ENCODE measurements around the gene TNRC6B.

TNRC6B gene

DNA sequence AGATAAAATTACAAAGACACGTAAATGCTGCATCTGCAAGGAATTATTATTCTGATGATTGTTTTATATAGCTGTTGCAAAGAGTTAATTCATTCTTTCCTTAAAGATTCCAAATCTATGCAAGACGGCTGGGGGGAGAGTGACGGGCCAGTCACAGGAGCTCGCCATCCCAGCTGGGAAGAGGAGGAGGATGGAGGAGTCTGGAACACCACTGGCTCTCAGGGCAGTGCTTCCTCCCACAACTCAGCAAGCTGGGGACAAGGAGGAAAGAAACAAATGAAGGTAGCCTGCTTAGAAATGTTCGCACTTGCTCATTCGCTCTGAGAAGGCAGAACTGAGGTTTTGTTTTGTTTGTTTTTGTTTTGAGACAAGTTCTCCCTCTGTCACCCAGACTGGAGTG, 95.6 kb downstream of the TNRC6B start:
- Histone ChIP-seq H3K9ac (ENCODE audit: low read length) (peak overlapping the region; percentile 39), H3K4me1 (ENCODE audit: control insufficient read depth, insufficient read depth, low read depth, low read length) (peaks cover 5% of the 10 kb centered on the region), H3K4me3 (ENCODE audit: insufficient read depth in 1 of 2, low read depth in 1 of 2, low read length in 2 of 2) (no peak overlapping the region), H4K91ac (ENCODE audit: low read length) (no peak overlapping the region), H2BK120ac (ENCODE audit: low read depth, low read length) (no peak overlapping the region), H2BK5ac (ENCODE audit: low read depth, low read length, poor library complexity, severe bottlenecking) (no peak overlapping the region), H2BK12ac (ENCODE audit: low read length in 2 of 2) (no peak overlapping the region), H3K9me3 (ENCODE audit: control insufficient read depth, low read length) (no peaks in the 10 kb centered on the region), H3K27me3 (ENCODE audit: control insufficient read depth in 1 of 2, insufficient read depth in 1 of 2, low read length in 2 of 2) (no peaks in the 10 kb centered on the region), H3K4ac (ENCODE audit: low read depth in 1 of 2, low read length in 2 of 2) (no peak overlapping the region), H4K8ac (ENCODE audit: low read length) (no peak overlapping the region), H2AFZ (ENCODE audit: low read depth, low read length) (no peak overlapping the region), H3K4me2 (ENCODE audit: low read length, poor library complexity, severe bottlenecking) (no peak overlapping the region), H3K14ac (ENCODE audit: low read length in 2 of 2) (no peak overlapping the region), H3K36me3 (ENCODE audit: control insufficient read depth in 1 of 2, insufficient read depth in 2 of 2, low read depth in 1 of 2, low read length in 2 of 2) (peaks cover 27% of the 10 kb centered on the region in 2 experiments), H3K27ac (ENCODE audit: low read length, poor library complexity, severe bottlenecking) (no peak overlapping the region), H3K79me1 (replicated peaks; ENCODE audit: low read length, poor library complexity, severe bottlenecking) (peaks cover 25% of the 10 kb centered on the region), H2BK15ac (ENCODE audit: low read depth, poor library complexity, severe bottlenecking) (no peak overlapping the region), H3K18ac (ENCODE audit: low read depth in 1 of 2, low read length in 2 of 2) (no peak overlapping the region), H3K23ac (ENCODE audit: low read length in 2 of 2) (no peak overlapping the region), H2AK5ac (ENCODE audit: low read length, severe bottlenecking) (no peak overlapping the region)
- DNase-seq, result no peak
- 97% methylated on average over 6 of the region's 6 CpGs for WGBS

DNA sequence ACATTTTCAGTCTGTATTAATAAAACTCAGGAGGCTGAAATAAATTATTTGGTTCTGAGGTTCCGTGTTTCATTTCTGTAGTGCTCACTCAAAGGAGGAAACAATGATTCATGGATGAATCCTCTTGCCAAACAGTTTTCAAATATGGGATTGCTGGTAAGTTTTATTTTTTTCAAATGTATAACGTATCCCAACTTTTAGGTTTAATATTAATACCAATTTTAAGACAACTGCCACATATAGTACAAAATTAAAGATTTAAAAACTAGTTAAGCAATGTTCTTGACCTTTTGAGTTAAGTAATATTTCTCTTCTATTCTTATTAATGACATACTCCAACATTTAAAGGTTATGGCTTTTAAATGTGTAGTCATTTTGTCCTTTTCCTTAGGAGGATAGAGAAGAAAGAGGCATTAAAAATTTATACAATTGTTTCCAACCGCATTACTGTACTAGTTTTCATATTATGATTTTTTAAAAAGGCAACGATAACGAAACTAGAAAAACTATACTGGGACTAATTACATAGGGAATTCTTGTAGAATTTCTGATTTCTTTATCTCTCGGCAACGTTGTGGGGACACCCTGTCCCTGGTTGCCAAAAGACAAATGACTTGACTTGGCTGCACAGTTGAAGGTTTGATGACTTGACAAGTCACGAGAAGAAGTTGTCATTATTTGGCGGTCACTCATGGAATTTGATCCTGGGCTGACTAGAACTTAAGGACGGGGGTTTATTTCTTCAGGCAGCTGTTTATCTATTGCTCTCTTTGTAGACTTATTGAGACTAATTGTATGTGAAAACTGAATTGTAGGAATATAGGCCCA, 99.5 kb downstream of the TNRC6B start:
- WGBS, result over 99% methylated on average over 8 of the region's 10 CpGs

DNA sequence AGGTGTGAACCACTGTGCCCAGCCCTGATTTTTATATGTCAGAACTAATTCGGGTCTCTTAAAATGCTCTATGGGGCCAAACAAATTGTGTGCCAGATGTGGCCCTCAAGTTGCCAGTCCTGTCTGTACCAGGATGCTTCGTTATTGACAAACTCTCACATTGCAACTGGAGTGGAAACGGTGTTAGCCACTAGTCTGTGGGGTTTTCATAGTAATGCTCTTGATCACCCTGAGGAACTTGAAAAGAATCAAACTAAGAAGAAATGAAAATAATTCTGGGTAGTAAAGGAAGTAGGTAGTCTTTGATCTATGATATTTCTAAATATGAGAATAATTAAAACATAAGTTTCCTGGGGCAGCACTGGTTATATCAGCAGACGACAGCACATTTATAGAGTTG, 101.3 kb downstream of the TNRC6B start:
- Histone ChIP-seq H3K4ac (ENCODE audit: low read depth in 1 of 2, low read length in 2 of 2) (no peak overlapping the region), H4K91ac (ENCODE audit: low read length) (no peak overlapping the region), H3K18ac (ENCODE audit: low read depth in 1 of 2, low read length in 2 of 2) (no peak overlapping the region), H4K8ac (ENCODE audit: low read length) (no peak overlapping the region), H3K27me3 (ENCODE audit: control insufficient read depth in 1 of 2, insufficient read depth in 1 of 2, low read length in 2 of 2) (no peaks in the 10 kb centered on the region), H2BK120ac (ENCODE audit: low read depth, low read length) (no peak overlapping the region), H3K9me3 (ENCODE audit: control insufficient read depth, low read length) (no peaks in the 10 kb centered on the region), H3K27ac (ENCODE audit: low read length, poor library complexity, severe bottlenecking) (no peak overlapping the region), H3K4me1 (ENCODE audit: control insufficient read depth, insufficient read depth, low read depth, low read length) (peaks cover 5% of the 10 kb centered on the region), H3K14ac (ENCODE audit: low read length in 2 of 2) (no peak overlapping the region), H2AFZ (ENCODE audit: low read depth, low read length) (no peak overlapping the region), H2BK15ac (ENCODE audit: low read depth, poor library complexity, severe bottlenecking) (no peak overlapping the region), H3K4me3 (ENCODE audit: insufficient read depth in 1 of 2, low read depth in 1 of 2, low read length in 2 of 2) (no peak overlapping the region), H3K9ac (ENCODE audit: low read length) (no peak overlapping the region), H3K79me1 (replicated peaks; ENCODE audit: low read length, poor library complexity, severe bottlenecking) (peaks cover 31% of the 10 kb centered on the region), H2BK5ac (ENCODE audit: low read depth, low read length, poor library complexity, severe bottlenecking) (no peak overlapping the region), H3K36me3 (ENCODE audit: control insufficient read depth in 1 of 2, insufficient read depth in 2 of 2, low read depth in 1 of 2, low read length in 2 of 2) (peaks cover 26 to 64% of the 10 kb centered on the region in 2 experiments), H2BK12ac (ENCODE audit: low read length in 2 of 2) (no peak overlapping the region), H3K4me2 (ENCODE audit: low read length, poor library complexity, severe bottlenecking) (no peak overlapping the region), H3K23ac (ENCODE audit: low read length in 2 of 2) (no peak overlapping the region), H2AK5ac (ENCODE audit: low read length, severe bottlenecking) (no peak overlapping the region)
- no peak for DNase-seq
- 94% methylated on average over 4 of the region's 4 CpGs for WGBS

More for the DNA sequence above, 99.5 kb downstream of the TNRC6B start:
- Histone ChIP-seq H3K9ac (ENCODE audit: low read length) (peak overlapping the region; percentile 97), H3K23ac (ENCODE audit: low read length in 2 of 2) (no peak overlapping the region), H2AK5ac (ENCODE audit: low read length, severe bottlenecking) (no peak overlapping the region), H3K4me2 (ENCODE audit: low read length, poor library complexity, severe bottlenecking) (no peak overlapping the region), H4K91ac (ENCODE audit: low read length) (no peak overlapping the region), H2BK120ac (ENCODE audit: low read depth, low read length) (no peak overlapping the region), H3K4me1 (ENCODE audit: control insufficient read depth, insufficient read depth, low read depth, low read length) (peaks cover 7% of the 10 kb centered on the region), H3K4ac (ENCODE audit: low read depth in 1 of 2, low read length in 2 of 2) (no peak overlapping the region), H3K27me3 (ENCODE audit: control insufficient read depth in 1 of 2, insufficient read depth in 1 of 2, low read length in 2 of 2) (no peaks in the 10 kb centered on the region), H2BK15ac (ENCODE audit: low read depth, poor library complexity, severe bottlenecking) (no peak overlapping the region), H3K27ac (ENCODE audit: low read length, poor library complexity, severe bottlenecking) (no peak overlapping the region), H3K36me3 (ENCODE audit: control insufficient read depth in 1 of 2, insufficient read depth in 2 of 2, low read depth in 1 of 2, low read length in 2 of 2) (peaks cover 29 to 64% of the 10 kb centered on the region in 2 experiments), H2BK12ac (ENCODE audit: low read length in 2 of 2) (no peak overlapping the region), H3K14ac (ENCODE audit: low read length in 2 of 2) (no peak overlapping the region), H3K79me1 (replicated peaks; ENCODE audit: low read length, poor library complexity, severe bottlenecking) (peaks cover 29% of the 10 kb centered on the region), H3K4me3 (ENCODE audit: insufficient read depth in 1 of 2, low read depth in 1 of 2, low read length in 2 of 2) (peak overlapping the region in 1 of 2 experiments; percentile 76), H3K18ac (ENCODE audit: low read depth in 1 of 2, low read length in 2 of 2) (no peak overlapping the region), H2AFZ (ENCODE audit: low read depth, low read length) (no peak overlapping the region), H2BK5ac (ENCODE audit: low read depth, low read length, poor library complexity, severe bottlenecking) (no peak overlapping the region), H3K9me3 (ENCODE audit: control insufficient read depth, low read length) (no peaks in the 10 kb centered on the region), H4K8ac (ENCODE audit: low read length) (no peak overlapping the region)
- peak; percentile 38 for DNase-seq

DNA sequence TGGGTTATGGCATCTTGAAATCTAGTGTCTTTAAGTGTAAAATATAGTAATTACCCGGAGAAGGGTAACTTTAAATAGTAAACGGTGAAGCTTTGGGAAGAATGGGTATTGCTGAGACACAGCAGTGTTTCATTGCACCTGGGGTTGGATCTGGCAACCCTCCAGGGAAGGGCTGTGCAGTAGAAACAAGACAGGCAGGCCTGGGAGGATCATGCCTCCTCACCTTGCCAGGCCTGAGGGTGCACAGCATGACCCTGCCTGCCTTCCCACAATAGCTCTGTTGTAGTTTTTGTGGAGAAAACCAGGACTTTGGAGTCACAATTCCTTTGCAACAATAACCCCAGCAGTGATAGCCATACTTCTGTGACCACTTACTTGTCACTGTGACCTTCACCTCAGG, 104.0 kb downstream of the TNRC6B start:
- no peak for DNase-seq
- no peak overlapping the region for H2BK120ac ChIP-seq (ENCODE audit: low read depth, low read length)
- no peak overlapping the region for H3K4ac ChIP-seq (ENCODE audit: low read depth in 1 of 2, low read length in 2 of 2)
- peaks cover 28% of the 10 kb centered on the region for H3K79me1 ChIP-seq (replicated peaks; ENCODE audit: low read length, poor library complexity, severe bottlenecking)
- no peak overlapping the region for H3K18ac ChIP-seq (ENCODE audit: low read depth in 1 of 2, low read length in 2 of 2)
- H3K9me3 ChIP-seq (ENCODE audit: control insufficient read depth, low read length), result no peaks in the 10 kb centered on the region
- H3K23ac ChIP-seq (ENCODE audit: low read length in 2 of 2), result no peak overlapping the region
- 97% methylated on average over 2 of the region's 2 CpGs for WGBS
- no peak overlapping the region for H3K4me3 ChIP-seq (ENCODE audit: insufficient read depth in 1 of 2, low read depth in 1 of 2, low read length in 2 of 2)
- H4K8ac ChIP-seq (ENCODE audit: low read length), result no peak overlapping the region
- H3K9ac ChIP-seq (ENCODE audit: low read length), result no peak overlapping the region
- no peak overlapping the region for H2BK5ac ChIP-seq (ENCODE audit: low read depth, low read length, poor library complexity, severe bottlenecking)
- no peak overlapping the region for H3K27ac ChIP-seq (ENCODE audit: low read length, poor library complexity, severe bottlenecking)
- no peak overlapping the region for H3K14ac ChIP-seq (ENCODE audit: low read length in 2 of 2)
- H3K36me3 ChIP-seq (ENCODE audit: control insufficient read depth in 1 of 2, insufficient read depth in 2 of 2, low read depth in 1 of 2, low read length in 2 of 2), result peaks cover 23 to 81% of the 10 kb centered on the region in 2 experiments
- no peak overlapping the region for H2AFZ ChIP-seq (ENCODE audit: low read depth, low read length)
- no peaks in the 10 kb centered on the region for H3K27me3 ChIP-seq (ENCODE audit: control insufficient read depth in 1 of 2, insufficient read depth in 1 of 2, low read length in 2 of 2)
- no peak overlapping the region for H2BK12ac ChIP-seq (ENCODE audit: low read length in 2 of 2)
- H4K91ac ChIP-seq (ENCODE audit: low read length), result no peak overlapping the region
- peaks cover 2% of the 10 kb centered on the region for H3K4me1 ChIP-seq (ENCODE audit: control insufficient read depth, insufficient read depth, low read depth, low read length)
- H2AK5ac ChIP-seq (ENCODE audit: low read length, severe bottlenecking), result no peak overlapping the region
- no peak overlapping the region for H2BK15ac ChIP-seq (ENCODE audit: low read depth, poor library complexity, severe bottlenecking)
- H3K4me2 ChIP-seq (ENCODE audit: low read length, poor library complexity, severe bottlenecking), result no peak overlapping the region

All from mesenchymal stem cell (in vitro differentiated cells and primary cell).